Testis (tissue), 2 donors: ENCODE data around the gene CNTN5.

Experiments
- CTCF ChIP-seq, 3 experiments: fragments of 450-650 bp in 2 of 3; fragments of 200-600 bp in 1 of 3; sonication (generic) in 1 of 3; IDR thresholded peaks; one replicate each; pipeline ENCODE4 v1.5.1; 2016 to 2019; ENCODE audit warnings: antibody characterized with exemption in 3 of 3, mild to moderate bottlenecking in 2 of 3, moderate library complexity in 1 of 3
- POLR2A ChIP-seq: fragments of 450-650 bp; IDR thresholded peaks from one replicate; pipeline ENCODE4 v1.6.1; 2017; ENCODE audit warnings: antibody characterized with exemption, mild to moderate bottlenecking, moderate library complexity

GRCh38 chr11:99188221-99188620 is 167.5 kb downstream of the CNTN5 start:
- no peak for TF ChIP-seq CTCF (IDR thresholded peaks at IDR 0.05)
- no peak for TF ChIP-seq POLR2A
